GM19035 (cell line): ENCODE results near the gene ZMIZ1.

Experiments
- ATAC-seq: cut with Tn5 transposase; IDR thresholded peaks from one replicate; pipeline ENCODE4 v1.9.1; 2021; ENCODE audit not compliant: unreplicated experiment

ZMIZ1 gene

DNA sequence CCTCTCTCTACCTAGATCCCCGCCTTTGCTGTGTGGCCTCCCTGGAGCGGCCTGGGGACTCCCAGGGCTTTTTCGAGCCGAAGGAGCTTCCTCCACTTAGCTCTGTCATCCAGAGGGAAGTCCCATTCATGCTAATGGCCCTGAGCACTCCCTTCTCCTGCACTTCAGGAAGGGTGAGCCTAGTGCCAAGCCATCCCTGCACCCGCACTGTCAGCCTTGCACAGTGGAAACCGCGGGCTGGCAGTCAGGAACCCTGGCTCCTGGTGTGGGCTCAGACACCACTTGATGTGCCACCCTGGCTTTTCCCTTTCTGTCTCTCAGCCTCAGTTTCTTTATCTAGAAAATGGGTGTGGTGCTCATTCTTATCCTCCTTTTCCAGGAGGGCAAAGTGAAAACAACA is 131.6 kb downstream of the ZMIZ1 start:
- ATAC-seq: no peak

DNA sequence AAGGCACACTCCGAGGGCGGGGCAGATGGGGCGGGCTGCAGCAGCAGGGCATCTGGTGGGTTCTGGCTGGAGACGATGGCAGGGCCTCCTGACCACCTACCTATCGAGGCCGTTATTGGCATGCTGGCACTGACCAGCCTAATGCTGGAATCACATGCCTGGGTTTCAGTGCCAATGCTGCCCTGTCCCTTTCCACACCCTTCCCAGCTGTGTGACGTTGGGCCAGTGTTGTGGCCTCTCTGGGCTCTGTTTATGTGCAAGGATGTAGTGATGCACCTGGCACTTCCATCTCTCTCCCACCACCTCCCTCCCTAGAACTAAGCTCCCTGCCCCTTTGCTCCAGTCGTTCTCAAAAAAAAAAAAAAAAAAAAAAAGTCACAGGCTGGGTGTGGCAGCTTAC is 132.9 kb downstream of the ZMIZ1 start:
- ATAC-seq: no peak

DNA sequence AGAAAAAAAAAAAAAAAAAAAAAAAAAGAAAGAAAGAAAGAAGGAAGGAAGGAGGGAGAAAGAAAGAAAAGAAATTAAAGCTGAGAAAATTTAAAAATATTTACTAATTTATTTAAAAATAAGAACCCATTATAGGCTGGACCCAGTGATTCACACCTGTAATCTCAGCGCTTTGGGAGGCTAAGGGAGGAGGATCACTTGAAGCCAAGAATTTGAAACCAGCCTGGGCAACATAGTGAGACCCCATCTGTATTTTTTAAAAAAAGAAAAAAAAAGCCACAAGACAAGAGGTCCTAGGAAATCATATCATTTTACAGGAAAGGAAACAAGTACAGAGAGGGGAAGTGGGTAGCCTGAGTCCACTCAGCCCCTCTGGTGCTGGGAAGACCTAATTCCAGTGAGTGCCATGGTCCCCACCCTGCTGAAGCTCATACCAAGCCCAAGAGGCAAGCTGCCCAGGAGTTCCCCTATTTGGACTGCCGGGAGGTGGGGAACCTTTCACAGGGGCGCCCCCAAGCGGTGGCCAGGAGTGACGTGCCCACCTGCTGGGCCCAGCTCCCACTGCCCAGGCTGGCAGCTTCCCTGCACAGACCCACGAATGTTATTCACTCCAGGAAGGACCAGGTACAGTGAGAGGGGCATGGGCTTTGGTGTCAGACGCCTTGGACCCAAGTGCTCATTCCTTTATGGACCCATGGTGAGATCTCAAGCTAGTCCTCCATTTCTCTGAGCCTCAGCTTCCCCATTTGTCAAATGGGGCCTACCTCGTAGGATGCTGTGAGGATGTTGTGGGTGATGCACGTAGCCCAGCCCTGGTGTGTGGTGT is 133.6 kb downstream of the ZMIZ1 start:
- no peak for ATAC-seq

DNA sequence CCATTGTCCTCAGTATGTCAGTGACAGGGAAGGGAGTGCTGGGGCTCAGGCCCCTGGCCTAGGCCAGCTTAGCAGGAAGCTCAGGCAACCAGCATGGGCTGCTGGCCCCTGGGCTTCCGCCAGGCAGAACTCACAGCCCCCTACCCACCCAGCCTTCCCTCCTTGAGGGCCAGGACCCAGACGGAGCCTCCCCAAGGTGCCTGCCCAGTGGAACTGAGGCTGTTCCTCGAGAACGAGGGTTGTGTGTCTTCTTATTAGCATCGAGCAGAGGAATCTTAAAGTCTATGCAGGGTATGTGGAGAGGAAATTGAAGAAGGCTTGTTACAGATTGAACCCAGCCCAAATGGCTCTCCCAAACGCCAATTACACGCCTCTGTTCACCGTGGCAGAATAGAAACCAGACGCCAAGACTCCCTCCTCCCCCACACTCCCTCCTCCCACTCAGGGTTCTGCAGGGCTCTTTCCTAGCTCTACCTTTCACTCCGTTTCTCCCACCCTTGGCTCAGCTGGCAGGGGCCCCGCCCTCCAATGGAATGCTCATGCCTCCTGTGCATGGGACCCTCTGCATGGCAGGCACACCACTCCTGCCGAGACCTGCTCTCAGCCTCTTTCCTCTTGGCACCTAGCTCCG is 134.4 kb downstream of the ZMIZ1 start:
- no peak for ATAC-seq

DNA sequence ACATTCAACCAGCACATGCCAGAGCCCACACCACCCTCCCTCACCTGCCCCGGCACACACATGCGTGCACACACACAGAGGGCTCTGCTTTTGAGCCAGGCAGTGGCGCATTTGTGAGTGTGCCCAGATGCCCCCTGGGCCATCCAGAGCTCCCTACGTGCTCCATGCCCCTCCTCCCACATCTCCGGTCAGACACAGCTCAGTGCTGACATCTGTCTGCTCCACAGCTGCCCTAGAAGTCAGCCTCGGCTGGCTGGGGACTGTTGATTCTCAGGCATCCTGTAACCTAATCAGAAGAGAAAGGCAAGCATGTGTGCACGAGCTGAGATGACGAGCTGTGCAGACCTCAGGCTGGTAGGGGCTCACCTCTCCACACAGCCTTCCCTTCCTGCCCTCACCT is 135.1 kb downstream of the ZMIZ1 start:
- no peak for ATAC-seq

DNA sequence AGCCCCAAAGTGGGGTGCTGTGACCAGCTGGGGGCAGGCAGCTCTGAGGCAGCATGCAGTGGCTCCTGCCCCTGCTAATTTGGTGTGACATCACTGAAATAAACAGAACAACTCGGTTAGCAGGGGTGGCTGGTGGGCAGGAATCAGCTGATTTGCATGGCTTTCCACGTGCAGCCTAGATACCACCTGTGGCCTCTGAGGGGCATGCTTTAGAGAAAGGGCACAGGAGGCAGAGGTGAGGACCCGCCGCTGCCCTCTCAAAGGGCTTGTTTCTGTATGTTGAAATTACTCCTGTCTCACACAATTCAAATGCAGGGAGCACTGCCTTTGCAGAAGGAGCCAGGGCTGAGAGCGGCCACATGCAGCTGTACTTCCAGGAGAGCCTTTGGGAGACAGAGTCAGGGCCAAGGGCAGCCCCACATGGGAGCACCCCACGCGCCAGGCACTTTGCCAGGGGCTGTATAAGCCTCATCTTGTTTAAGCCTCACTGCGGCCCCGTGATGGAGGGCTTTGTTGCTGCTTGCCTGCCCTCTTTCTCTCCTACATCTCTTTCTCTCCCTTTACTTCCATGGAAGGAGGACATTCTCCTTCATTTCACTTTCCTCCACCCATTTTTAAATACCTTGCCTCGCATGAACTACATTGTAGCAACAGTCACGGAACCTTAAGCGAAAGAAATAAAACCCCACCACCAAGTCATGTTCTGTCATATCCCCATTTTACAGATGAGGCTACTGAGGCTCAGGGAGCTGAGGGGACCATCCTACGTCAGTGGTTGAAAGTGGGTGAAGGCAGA is 137.7 kb downstream of the ZMIZ1 start:
- ATAC-seq: no peak

DNA sequence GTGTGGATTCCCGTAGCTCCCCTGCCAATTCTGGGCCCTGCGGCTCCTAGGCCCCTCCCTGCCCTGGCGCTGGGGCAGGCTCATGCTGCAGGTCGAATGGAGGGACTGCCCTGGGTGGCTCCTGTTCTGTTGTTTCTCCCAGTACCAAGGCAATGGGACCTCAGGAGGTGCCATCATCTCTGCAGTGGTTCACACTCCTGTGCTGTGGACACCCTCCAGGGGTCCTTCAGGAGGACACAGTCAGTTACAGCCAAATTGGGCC is 138.3 kb downstream of the ZMIZ1 start:
- ATAC-seq: no peak

DNA sequence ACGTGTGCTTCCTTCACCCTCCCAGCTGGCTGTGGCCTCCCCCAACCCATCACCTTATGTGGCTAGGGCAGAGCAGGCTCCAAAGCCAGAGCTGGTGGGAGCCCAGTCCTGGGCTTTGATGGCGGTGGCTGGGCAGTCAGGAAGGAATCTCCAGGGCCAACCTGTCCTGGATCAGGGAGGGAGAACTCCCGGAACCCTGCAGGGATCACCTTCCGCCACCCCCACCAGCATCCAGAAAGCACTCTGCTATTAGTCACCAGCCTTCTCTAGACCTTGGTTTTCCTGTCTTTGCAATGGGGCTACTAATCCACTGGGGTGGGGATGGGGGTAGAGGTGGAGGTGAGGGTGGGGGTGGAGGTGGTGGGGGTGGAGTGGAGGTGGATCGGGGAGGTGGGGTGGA is 139.0 kb downstream of the ZMIZ1 start:
- ATAC-seq: no peak

DNA sequence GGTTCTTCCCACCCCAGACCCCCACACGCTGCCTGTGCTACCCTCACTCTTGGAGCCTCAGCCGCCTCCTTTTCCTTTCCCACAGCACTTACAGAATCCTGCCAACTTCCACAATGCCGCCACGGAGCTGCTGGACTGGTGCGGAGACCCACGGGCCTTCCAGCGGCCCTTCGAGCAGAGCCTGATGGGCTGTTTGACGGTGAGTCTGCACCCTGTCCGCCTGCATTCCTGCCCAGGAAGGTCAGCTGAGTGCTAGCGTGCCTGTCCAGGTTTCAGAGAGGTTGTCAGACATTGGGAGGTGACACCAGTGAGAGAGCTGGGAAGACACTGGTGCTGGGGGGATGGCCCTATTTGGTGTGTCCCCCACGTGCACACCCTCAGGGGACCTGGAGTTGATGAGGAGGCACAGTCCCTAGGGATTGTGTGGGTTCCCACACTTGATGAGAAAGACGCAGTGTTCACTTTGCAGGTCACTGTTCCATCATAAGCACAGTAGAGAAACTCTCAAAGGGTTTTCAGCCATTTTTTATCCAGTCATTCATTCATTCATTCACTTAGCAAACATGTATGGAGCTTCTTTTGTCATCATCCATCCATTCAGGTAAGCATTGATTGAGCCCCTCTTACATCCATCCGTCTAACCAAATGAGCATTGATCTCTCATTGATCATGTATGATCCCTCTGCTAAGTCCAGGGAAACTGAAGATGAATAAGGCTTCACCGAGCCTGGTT is 139.7 kb downstream of the ZMIZ1 start:
- ATAC-seq: no peak

DNA sequence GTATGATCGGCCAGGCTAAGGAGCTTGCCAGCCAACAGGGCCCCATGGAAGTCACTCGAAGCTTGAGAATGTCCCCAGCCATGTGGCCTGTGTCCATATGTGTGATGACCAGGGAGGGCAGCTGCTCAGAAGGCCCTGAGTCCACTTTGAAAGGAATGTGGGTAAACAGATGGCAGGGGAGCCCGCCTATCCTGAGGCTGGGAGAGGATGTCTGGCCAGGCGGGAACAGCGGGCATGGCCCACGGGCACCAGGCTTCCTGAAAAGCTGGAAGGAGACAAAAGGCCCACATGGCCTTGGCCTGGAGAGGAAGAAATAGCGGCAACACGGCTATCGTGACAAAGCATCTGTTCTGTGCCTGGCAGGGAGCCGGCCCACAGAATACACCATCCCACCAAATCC is 140.6 kb downstream of the ZMIZ1 start:
- ATAC-seq: no peak

DNA sequence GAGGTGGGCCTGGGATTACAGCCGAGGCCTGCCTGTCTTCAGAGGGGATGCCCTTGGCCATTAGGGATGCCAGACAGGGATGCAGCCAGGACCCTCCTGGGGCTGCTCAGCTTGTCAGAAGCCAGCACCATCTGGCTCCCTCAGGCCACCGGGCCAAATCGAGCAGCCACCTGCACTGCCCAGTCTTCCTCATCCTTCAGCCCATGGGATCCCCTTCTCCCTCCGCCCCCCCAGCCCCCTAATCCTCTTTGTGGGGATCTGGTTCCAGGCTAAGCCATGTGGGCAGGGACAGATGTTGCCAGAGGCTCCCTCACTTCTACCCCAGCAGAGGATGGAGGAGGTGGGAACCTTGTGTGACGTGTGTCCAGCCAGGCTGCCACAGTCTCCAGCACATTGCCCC is 141.1 kb downstream of the ZMIZ1 start:
- no peak for ATAC-seq

DNA sequence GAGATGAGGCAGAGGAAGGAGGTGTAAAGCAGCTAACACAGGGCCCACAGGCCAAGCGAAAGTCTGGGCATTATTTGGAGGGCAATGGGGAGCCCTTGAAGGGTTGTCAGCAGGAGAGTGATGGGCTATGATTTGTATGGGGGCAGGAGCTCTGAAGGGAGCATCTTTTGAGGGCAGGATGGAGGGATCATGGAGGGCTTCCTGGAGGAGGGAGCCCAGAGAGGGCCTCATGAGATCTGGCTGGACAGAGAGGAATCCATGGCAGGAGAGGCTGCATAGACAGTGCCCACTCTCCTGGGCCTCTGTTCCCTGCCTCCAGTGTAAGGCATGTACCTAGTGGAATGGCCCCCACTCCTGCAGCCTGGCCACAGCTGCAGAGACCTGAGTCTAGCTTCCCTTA is 141.9 kb downstream of the ZMIZ1 start:
- ATAC-seq: no peak

DNA sequence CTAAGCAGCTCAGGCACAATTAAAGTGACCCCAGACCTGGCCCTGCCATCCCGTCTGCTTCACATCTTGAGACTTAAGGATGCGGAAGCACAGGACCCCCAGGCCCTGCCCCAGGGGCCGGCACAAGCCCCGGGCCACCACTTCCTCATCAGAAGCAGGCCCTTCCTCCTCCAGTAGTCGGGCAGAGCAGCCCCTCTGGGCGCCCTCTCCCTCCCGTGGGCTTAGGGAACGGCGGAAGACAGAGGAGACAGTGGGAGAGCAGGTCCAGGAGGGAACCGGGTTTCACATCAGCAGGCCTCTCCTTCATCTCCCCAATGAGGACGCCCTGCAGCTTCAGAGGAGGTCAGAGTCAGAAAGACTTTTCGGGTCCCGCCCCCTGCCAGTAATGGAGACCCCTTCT is 142.8 kb downstream of the ZMIZ1 start:
- no peak for ATAC-seq

DNA sequence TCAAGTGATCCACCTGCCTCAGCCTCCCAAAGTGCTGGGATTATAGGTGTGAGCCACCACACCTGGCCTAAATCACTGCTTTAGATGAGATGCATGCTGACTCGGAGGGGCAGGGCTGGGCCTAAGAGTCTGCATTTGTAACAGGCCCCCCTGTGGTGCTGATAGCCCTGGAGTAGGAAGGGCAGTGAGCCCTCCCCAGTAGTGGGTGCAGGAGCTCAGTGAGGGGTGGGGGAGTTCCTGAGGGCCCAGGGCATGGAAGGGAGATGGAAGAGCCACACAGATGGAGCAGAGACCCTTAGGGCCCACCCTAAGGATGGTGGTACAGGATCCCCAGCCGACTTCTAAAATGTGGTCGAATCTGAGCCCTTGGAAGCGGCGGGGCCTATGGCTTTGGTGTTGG is 146.8 kb downstream of the ZMIZ1 start:
- ATAC-seq: no peak

DNA sequence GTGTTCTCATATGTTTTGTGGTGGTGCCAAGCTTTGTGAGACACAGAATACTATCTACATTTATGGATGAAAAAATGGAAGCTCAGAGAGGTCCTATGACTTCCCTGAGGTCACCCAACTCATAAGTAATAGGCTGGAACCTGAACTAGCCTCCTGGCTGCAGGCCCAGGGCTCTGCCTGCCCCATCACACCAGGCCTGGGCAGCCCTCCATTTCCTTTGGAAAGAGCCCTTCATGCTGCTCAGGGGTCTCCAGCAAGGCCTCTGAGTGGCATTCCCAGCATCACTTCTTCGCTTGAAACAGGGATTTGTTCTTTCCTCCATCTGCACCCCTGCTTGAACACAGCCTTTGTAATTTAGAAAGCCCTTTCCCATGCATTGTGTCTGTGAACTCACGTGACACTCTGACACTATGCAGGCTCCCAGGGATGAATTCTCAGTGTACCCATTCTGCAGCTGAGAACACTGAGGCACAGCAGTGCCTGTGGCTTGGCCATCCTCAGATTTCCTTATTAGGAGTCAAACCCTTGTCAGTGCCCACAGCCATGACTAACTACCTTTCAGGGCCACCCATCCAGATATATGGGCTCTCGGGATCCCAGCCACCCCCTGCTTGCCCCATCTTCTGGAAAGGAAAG is 150.7 kb downstream of the ZMIZ1 start:
- ATAC-seq: no peak

DNA sequence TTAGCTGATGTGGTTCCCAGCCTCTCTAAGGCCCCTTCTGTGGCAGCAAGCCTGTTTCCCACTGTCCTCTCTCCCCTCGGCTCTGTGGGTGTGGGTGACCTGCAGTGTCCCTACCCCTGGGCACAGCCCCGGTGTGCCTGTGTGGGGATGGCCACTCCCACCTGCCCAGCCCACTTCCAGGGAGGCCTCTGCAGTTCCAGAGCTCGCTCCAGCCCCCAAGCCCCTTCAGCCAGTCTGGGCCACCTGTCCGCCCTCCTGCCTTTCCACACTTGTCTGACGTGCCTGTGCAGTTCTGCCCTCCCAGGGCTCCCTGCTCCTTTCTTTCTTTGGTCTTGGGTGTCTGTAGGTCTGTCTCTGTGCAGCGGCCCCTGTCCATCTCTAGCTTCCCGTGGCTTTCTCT is 151.5 kb downstream of the ZMIZ1 start:
- ATAC-seq: no peak

DNA sequence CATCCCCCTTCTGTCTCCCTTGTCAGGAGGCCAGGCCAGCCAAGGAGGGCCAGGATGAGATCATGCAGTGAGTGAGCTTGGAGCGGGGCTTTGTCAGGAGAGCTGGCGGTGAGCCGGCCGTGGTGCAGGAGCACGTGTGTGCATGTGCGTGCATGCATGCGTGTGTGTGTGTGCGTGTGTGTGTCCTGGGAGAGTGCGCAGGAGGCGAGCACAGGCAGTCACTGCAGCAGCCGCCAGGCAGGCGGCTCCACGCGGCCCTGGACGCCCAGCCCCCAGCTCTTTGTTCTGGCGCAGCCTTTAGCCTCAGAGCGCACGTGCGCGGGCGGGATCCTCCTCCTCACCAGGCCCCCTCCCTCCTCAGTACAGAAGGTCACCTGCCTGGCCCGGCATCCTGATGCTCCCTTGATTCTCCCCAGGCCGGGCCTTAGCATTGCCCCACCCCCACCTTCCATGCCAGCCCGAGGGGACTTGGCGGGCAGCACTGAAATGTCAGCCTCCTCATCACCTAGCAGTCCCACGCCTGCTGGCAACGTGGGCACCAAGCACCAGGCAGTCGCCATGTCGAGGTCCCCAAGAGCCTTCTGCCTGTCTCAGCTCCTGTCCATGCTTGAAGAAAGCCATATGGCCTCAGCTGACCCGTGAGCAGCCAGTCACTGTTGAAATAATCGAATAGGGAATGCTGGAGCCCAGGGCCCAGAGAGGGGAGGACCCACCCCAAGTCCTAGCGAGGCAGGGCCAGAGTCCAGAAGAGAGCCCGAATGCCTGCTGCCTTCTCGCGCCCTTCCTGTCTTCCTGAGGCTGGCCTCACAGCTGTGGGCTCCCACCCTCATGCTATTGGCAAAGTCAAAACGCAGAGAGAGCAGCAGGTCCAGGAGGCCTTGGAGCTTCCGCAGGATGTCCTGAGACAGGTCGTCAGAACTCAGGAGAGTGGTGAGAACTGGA is 152.6 kb downstream of the ZMIZ1 start:
- no peak for ATAC-seq

DNA sequence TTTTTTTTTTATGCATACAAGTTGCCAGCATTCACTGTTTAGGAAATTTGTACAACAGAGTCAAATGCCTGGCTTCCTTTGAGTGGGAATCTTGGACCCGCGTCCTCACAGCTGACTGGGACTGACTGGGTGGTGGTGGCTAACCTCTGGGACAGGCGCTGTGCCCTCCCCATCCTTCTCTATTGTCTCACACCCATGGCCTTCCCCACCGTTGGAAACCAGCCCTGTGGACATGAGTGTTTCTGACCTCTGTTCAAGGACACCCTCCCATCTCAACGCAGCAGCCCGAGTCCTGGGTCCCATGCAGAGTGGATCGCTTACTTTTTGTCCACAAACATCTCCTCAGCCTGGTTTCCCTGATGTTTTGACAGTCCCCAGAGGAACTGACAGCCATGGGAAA is 153.4 kb downstream of the ZMIZ1 start:
- no peak for ATAC-seq

DNA sequence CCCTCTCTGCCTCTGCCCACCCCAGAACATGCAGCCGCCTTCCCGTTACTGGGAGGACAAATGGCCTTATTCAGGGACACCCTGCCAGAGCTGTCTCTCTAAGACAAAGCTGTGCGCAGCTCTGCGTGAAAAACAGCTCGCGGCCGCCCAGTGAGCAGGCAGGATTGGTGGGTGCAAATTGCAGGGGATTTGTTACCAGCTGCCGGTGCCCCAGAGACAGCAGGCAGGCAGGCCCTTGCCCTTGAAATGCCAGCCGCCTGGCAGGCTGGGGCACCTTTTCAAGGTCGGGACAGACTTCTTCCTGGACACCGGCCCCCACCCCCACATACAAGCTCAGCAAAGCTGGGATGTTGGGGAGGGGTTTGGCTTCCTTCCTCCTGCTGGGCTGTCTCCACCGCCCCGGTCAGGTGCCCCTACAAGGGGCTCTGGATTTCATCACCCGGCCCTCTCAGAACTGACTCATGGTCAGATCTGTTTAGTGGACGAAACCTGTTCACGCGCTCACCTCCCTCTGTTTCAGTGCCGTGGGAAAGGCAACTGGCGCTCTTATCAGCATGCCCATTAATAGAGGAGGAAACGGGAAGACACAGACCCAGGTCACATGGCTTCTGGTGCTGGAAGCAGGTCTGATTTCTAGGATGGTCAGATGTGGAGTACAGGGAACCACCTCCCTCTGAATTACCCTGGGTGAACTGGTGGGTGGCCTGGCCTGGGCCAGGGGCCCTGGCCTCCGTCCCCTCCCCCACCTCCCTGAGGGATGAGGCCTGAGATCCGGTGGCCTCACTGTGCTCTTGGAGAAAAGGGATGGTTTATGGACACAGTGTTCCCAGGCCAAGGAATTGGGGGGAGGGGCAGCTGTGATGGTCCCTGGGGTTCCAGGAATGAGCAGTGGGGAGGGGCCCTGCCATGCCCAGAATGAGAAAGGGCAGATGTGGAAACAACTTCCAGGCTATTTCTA is 154.6 kb downstream of the ZMIZ1 start:
- ATAC-seq: no peak
